Mesenteric fat pad (tissue), 1 donor: Measurements from ENCODE around the gene DDI1. TPM values are rescaled to one million over a fixed set of nuclear protein-coding genes. Genes with fewer than 3 reads are reported as not detected.

Experiments
- DNase-seq: peaks from one replicate; pipeline ENCODE4 v3.0.0-alpha.2; 2020; ENCODE audit warnings: low spot score
- total RNA-seq: library from RNA; stranded (reverse); fragmentation: NEBNext Ultra II Directional; extraction: Animal tissue kit (Norgen Biotek cat#: 25700); gene quantifications from one replicate; pipeline ENCODE4 v1.2.1, GENCODE V29; 2021
- donor health status: DM: yes; HTN: yes; CAD: no.

The DDI1 gene
- total RNA-seq, 1 donor from 2014 or later: not detected

GRCh38 chr11:104076455-104076854 is 40.0 kb downstream of the DDI1 start:
- DNase-seq: no peak

GRCh38 chr11:104078245-104078644 is 41.8 kb downstream of the DDI1 start:
- no peak for DNase-seq

- no peak for DNase-seq
Measured at GRCh38 chr11:104078995-104079394, 42.6 kb downstream of the DDI1 start.

- DNase-seq: no peak
Measured at GRCh38 chr11:104086621-104087020, 50.2 kb downstream of the DDI1 start.

Other genes with a start within 250 kb of the DDI1 start
- gene PDGFD, start 127.5 kb downstream of the DDI1 start, total RNA-seq: 37.1 TPM